Measurements from ENCODE around the gene CNTROB.

- TF ChIP-seq CTCF (IDR thresholded peaks at IDR 0.05; ENCODE audit: low read depth, low read length, poor library complexity, severe bottlenecking) (no peak), EZH2phosphoT487 (IDR thresholded peaks at IDR 0.05; ENCODE audit: borderline replicate concordance, low read length) (no peak)
Measured at GRCh38 chr17:7893187-7893880, 38.7 kb upstream of the CNTROB start.

All from DOHH2 (cell line).